IMR-90 (cell line): ENCODE measurements around the gene ITGB2.

Experiments
- MAFK ChIP-seq: IDR thresholded peaks from 2 replicates; pipeline ENCODE4 v1.6.1; 2012; ENCODE audit warnings: low read depth, low read length, improper control_type of control experiment
- NFE2L2 ChIP-seq: fragments of 150-350 bp; IDR thresholded peaks from 2 replicates; pipeline ENCODE4 v1.6.1; 2016; ENCODE audit warnings: low read depth, mild to moderate bottlenecking, low read length
- POLR2A ChIP-seq: IDR thresholded peaks from 2 replicates; pipeline ENCODE4 v1.6.1; 2012; ENCODE audit warnings: mild to moderate bottlenecking, low read depth, low read length
- RFX5 ChIP-seq: IDR thresholded peaks from 2 replicates; pipeline ENCODE4 v1.8.0; 2012; ENCODE audit warnings: low read depth, mild to moderate bottlenecking, low read length, moderate library complexity
- SMC3 ChIP-seq: fragments of 150-350 bp; IDR thresholded peaks from 2 replicates; pipeline ENCODE4 v1.6.1; 2016; ENCODE audit warnings: low read depth, mild to moderate bottlenecking, antibody characterized with exemption, low read length, moderate library complexity
- TF ChIP-seq, protein P1 (sequence below): conservative IDR thresholded peaks from 2 replicates; pipeline ENCODE4 v1.5.1; 2012; ENCODE audit warnings: mild to moderate bottlenecking, low read depth, low read length, improper control_type of control experiment
- TF ChIP-seq, protein P2 (sequence below): fragments of 150-350 bp; IDR thresholded peaks from 2 replicates; pipeline ENCODE4 v1.6.1; 2017; ENCODE audit warnings: mild to moderate bottlenecking, antibody characterized with exemption, low read length, low read depth

DNA sequence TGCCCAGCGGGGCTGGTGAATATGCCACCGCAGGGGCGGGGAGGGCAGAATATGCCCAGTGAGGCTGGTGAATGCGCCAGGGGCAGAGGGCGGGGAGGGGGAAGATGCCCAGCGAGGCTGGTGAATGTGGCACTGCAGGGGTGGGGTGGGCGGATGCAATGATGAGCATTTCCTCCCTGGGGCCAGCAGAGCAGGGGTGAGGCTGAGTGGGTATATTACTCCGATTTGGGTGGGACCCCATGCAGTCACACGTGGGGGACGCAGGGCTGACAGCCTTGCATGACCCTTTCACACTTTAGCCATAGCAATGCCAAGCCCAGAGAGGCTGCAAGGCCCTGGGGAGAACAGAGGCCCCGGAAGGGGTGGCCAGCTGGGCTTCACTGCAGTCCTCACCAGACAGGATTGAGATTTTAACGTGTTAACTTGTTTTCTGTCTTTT, 9.9 kb upstream of the ITGB2 start:
- TF ChIP-seq RFX5 (no peak), POLR2A (no peak), MAFK (no peak), SMC3 (no peak), NFE2L2 (no peak)
- TF ChIP-seq, protein P1, sequence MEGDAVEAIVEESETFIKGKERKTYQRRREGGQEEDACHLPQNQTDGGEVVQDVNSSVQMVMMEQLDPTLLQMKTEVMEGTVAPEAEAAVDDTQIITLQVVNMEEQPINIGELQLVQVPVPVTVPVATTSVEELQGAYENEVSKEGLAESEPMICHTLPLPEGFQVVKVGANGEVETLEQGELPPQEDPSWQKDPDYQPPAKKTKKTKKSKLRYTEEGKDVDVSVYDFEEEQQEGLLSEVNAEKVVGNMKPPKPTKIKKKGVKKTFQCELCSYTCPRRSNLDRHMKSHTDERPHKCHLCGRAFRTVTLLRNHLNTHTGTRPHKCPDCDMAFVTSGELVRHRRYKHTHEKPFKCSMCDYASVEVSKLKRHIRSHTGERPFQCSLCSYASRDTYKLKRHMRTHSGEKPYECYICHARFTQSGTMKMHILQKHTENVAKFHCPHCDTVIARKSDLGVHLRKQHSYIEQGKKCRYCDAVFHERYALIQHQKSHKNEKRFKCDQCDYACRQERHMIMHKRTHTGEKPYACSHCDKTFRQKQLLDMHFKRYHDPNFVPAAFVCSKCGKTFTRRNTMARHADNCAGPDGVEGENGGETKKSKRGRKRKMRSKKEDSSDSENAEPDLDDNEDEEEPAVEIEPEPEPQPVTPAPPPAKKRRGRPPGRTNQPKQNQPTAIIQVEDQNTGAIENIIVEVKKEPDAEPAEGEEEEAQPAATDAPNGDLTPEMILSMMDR: no peak
- TF ChIP-seq, protein P2, sequence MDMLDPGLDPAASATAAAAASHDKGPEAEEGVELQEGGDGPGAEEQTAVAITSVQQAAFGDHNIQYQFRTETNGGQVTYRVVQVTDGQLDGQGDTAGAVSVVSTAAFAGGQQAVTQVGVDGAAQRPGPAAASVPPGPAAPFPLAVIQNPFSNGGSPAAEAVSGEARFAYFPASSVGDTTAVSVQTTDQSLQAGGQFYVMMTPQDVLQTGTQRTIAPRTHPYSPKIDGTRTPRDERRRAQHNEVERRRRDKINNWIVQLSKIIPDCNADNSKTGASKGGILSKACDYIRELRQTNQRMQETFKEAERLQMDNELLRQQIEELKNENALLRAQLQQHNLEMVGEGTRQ: no peak
